Stimulated activated CD8-positive, alpha-beta memory T cell treated with anti-CD3 and anti-CD28 coated beads, Interleukin-2, amount 100 ng/mL, for 48 hours (primary cell): Measurements from ENCODE around the gene NAT10.
A peak's percentile ranks its signal among the peaks of the same experiment; 100 is the strongest.
"Not testable (repeated sequence)": the region's sequence is repeated elsewhere in the genome, so short reads cannot be mapped to it uniquely, and the experiment has no call there.

Experiments used
- DNase-seq, 2 donors: peaks; one replicate each; pipeline ENCODE4 v3.0.0-alpha.2; 2020; ENCODE audit warnings: low read depth in 2 of 2

Gene NAT10

GRCh38 chr11:34105079-34105956 is at the start of gene NAT10:
Gene NAT10, plus strand, starts transcription at chr11:34105629. Its CDS starts 2,597 bp downstream, at chr11:34108226.
- peak; percentile 84 to 96 for DNase-seq

DNA sequence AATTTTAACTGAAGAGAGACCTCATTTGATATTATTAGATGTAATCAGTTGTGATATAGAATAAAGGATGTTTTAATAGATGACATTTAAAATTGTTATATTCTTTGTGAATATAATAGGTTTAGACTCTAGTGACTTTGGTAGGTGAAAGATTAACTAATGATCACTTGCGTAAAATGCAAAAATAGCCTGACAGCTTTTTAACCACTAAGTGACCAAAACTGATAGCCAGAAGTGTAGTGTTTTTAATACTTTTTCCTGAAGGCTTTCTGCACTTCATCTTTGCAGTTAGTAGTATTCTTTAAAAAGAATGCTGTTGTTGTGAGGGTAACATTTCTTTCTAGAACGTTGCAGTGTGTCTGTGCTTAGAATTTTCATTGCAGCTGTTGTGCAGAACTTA is 48.8 kb upstream of the NAT10 start:
- no peak for DNase-seq

- no peak for DNase-seq
Measured at GRCh38 chr11:34063061-34063795, 42.2 kb upstream of the NAT10 start.

DNA sequence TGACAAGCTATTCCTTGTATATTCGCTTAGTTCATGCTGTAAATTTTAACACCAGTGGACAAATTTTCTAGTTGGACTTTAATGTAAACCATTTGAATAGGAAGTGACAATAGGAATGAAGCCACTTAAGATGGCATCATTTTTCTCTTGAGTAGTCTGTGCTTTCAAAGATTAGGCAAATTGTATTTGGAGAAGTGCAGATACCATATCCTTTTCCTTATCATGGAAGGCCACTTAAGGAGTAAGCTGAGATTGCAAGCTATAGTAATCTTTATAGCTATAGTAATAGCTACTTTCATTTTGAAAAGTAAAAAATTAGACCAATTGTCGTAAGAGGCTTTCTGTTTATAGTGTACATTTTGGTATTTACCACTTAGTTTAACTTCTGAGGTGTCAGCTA is 41.1 kb upstream of the NAT10 start:
- DNase-seq = no peak

DNA sequence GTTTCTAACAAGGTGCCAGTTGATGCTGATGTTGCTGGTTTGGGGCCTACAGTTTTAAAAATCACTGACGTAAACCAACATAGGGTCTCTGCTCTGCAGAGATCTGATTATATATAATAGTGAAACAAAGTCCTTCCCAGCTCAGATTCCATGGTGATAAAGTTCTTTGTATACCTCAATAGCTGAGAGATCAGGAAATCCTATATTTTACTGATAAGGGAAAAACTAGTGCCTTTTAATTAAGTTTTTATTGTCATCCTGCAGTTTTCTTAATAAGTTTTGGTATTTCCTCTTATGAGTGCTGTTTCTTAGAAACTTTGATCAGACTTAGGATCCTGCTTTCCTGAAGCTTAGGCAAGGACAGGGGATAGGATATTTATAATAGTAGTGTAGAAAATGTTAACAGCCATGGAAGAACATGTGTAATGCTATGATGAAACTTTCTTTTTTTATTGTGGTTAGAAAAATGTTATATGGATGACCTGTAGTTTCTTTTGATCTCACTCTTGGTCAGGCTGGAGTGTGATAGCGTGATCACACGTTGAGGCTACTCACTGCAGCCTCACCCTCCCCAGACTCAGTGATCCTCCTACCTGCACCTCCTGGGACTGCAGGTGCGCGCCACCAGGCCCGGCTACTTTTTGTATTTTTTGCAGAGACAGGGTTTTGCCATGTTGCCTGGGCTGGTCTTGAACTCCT is 39.8 kb upstream of the NAT10 start:
- DNase-seq = no peak

GRCh38 chr11:34066766-34067165 is 38.7 kb upstream of the NAT10 start:
- DNase-seq = not testable (repeated sequence)

GRCh38 chr11:34067383-34068065 is 37.9 kb upstream of the NAT10 start:
- no peak for DNase-seq

DNA sequence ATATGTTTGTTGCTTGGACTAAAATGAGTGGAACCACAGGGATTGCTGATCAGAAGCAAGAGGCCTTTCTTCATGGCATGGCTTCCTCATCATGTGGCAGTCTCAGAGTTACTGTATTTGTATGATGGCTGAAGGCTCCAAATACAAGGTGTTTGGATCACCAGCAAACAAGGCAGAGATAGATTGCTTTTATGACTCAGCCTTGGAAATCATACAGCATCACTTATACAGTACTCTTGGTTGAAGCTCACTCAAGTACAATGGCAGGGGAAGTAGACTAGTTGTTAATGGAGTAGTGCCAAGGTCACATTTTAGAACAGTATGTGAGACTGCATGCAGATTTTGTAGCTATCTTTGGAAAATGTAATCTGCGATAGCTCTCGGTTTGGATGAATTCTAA is 37.3 kb upstream of the NAT10 start:
- DNase-seq = no peak

- DNase-seq = not testable (repeated sequence)
Measured at GRCh38 chr11:34071306-34071705, 34.1 kb upstream of the NAT10 start.

DNA sequence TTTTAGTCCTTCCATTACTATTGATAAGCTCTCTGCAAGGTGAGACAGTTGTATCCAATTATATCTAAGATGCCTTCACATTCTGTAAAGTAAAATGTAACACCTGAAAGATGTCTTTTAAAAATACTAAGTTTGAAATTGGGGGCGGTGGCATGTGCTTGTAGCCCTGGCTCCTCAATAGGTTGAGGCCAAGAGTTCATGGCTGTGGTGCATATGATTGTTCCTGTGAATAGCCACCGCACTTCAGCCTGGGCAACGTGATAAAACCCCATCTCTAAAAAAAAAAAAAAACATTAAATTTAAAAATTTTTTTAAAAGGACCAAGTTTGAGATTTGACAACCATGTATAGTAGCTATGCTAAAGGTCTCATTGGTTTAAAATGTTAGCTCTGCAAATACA is 33.4 kb upstream of the NAT10 start:
- DNase-seq = no peak

- no peak for DNase-seq
Measured at GRCh38 chr11:34072832-34073231, 32.6 kb upstream of the NAT10 start.

- DNase-seq = no peak
Measured at GRCh38 chr11:34074391-34074790, 31.0 kb upstream of the NAT10 start.

DNA sequence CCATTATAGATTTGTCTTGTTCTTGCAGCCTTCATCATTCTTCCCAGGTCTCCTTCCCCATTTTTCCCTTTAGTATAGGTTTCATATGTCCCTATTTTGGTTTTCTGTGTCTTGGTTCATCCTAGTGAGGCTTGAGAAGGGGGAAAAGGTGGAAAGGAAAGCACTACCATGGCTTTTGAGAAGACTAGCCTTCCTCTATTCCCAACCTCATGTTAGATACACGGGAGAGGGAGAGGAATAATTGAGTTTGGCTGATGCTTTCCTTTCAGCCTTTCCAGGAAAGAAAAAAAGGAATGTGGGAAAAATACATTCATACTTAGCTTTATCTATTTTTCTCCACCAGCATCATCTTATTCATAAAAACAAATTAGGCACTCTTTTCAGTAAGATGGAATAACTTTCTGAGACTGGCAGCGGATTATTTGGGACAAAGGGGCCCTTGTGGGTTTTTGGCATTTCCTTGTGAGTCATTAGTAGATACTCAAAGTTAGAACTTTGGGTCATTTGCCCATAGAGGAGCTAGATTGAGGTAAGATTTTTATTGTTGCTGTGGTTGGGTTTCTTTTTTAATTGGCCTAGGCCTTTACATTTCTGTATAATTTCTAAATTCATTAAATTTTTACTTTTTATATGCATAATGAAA is 30.1 kb upstream of the NAT10 start:
- DNase-seq = no peak

DNA sequence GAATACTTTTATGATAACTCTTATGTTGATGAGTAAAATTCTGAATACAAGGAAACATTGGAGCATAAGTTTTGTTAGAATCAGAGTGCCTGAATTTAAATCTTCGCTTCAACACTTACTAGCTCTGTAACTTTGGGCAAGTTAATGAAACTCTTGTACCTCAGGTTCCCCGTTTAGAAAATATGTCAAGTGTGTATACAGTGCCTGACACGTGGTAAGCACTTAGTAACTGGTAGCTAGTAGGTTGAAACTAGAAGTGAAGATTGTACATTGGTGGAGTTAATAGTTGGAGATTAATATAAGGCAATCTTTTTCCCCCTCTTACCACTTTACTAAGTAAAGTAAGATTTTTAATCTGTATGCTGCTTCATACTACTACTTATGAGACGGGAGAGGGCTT is 24.8 kb upstream of the NAT10 start:
- no peak for DNase-seq

DNA sequence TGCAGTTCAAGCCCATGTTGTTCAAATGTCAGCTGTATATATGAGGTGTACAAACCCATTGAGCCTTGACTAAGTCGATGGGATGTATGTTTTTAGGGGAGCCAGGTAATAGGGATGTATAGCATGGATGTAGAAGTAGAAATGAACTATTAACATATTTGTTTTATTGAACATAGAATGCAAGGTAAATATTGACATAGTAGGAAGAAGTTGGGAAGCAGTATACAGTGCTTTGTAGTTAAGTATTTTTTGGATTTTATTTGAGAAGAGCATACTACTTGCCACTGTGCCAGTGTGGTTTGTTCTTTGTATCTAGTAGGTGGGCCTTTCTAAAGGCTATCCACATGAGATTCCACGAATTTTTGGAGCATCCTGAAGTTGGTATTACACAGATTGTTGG is 20.8 kb upstream of the NAT10 start:
- no peak for DNase-seq

DNA sequence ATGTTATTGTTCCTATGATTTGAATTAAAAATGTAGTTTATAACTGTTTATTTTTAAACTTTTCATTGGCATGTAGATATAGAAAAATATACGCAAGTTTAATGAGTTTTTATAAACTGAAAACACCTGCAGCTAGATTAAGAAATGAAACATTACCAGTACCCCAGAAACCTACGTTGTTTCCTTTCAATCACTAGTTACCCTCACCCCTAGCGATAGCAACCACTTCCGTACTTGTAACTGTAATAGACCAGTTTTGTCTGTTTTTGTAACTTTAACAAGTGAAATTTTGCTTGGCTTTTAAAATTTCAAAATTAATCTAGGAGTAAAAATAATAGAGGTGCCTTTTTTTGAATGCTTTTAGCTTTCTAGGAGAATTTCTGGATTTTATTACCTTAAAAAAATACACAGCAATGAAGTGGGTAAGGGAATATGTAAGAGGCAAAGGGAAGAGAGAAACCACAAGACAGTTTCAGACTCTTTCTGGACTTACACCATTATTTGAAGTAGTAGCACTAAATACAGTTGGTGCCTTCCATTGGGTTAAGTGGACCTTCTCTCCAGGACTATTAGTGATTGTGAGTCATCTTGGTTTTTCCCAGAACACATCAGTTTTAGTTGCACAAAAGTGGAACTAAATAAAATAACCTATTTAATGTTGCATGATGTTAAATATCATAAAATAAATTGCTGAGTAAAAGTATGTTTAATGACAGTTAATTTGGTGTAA is 18.7 kb upstream of the NAT10 start:
- no peak for DNase-seq

DNA sequence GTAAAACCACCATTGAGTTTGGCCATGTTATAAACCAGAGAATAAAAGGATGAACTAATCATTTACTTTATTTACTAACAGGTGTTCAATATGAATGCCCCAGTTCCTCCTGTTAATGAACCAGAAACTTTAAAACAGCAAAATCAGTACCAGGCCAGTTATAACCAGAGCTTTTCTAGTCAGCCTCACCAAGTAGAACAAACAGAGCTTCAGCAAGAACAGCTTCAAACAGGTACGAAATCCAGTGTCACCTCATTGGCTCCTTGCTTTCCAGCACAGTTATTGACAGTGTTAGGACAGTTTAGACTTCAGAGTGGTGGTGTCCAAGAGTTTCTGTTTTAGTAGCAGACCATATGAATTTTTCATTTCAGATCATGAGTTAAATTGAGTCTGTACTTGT is 13.6 kb upstream of the NAT10 start:
- no peak for DNase-seq

- DNase-seq = not testable (repeated sequence)
Measured at GRCh38 chr11:34094900-34095299, 10.5 kb upstream of the NAT10 start.

GRCh38 chr11:34098813-34099212 is 6.6 kb upstream of the NAT10 start:
- DNase-seq = no peak

GRCh38 chr11:34104680-34105078 is 750 bp upstream of the NAT10 start:
- no peak for DNase-seq
